Head of caudate nucleus (tissue), 42 donors: Measurements from ENCODE around the gene CHMP1A.
A peak's percentile ranks its signal among the peaks of the same experiment; 100 is the strongest.
"Not testable (repeated sequence)": the region's sequence is repeated elsewhere in the genome, so short reads cannot be mapped to it uniquely, and the experiment has no call there.

Source experiments
- DNase-seq, 42 donors: peaks; one replicate each; pipeline versions ENCODE4 v3.0.0 to v3.0.0-alpha.2; 2020 to 2021; ENCODE audit warnings: mixed read lengths in 7 of 42
- intact Hi-C: fragments of 100-400 bp; cut with DNase I; formaldehyde crosslinking; loops from one replicate; pipeline ENCODE4 v1.15.0; 2022

Gene CHMP1A

GRCh38 chr16:89637379-89637778 is 20.1 kb downstream of the CHMP1A start:
- intact Hi-C loops, result no loop called here

GRCh38 chr16:89636663-89637062 is 20.8 kb downstream of the CHMP1A start:
- intact Hi-C loops, result no loop called here

More at GRCh38 chr16:89637379-89637778, 20.1 kb downstream of the CHMP1A start:
- DNase-seq, result no peak

GRCh38 chr16:89634463-89635385 is 22.8 kb downstream of the CHMP1A start:
- DNase-seq, intact Hi-C loops: not testable (repeated sequence)

More at GRCh38 chr16:89636663-89637062, 20.8 kb downstream of the CHMP1A start:
- no peak for DNase-seq

- no peak for DNase-seq
- intact Hi-C loops, result no loop called here
Observed at GRCh38 chr16:89633064-89633631, 24.4 kb downstream of the CHMP1A start.

- no peak for DNase-seq
- intact Hi-C loops, result no loop called here
Observed at GRCh38 chr16:89629827-89630610, 27.5 kb downstream of the CHMP1A start.

GRCh38 chr16:89624777-89625761 is 32.4 kb downstream of the CHMP1A start:
- no peak for DNase-seq
- intact Hi-C loops, result no loop called here

GRCh38 chr16:89623511-89624261 is 33.8 kb downstream of the CHMP1A start:
- DNase-seq, result no peak
- intact Hi-C loops, result no loop called here

GRCh38 chr16:89621698-89622409 is 35.7 kb downstream of the CHMP1A start:
- intact Hi-C loops, result no loop called here
- DNase-seq, result peak in 1 of 42 donors; percentile 23

- intact Hi-C loops, result no loop called here
Observed at GRCh38 chr16:89621136-89621697, 36.3 kb downstream of the CHMP1A start.

GRCh38 chr16:89620406-89620841 is 37.1 kb downstream of the CHMP1A start:
- intact Hi-C loops, result no loop called here
- DNase-seq, result no peak

More at GRCh38 chr16:89621136-89621697, 36.3 kb downstream of the CHMP1A start:
- DNase-seq, result no peak

GRCh38 chr16:89619840-89620239 is 37.7 kb downstream of the CHMP1A start:
- no peak for DNase-seq
- intact Hi-C loops, result no loop called here

GRCh38 chr16:89618109-89618998 is 39.2 kb downstream of the CHMP1A start:
- intact Hi-C loops, result no loop called here
- no peak for DNase-seq

GRCh38 chr16:89617036-89617435 is 40.5 kb downstream of the CHMP1A start:
- intact Hi-C loops, result no loop called here
- no peak for DNase-seq

- DNase-seq, result no peak
- intact Hi-C loops, result no loop called here
Observed at GRCh38 chr16:89616623-89617022, 40.9 kb downstream of the CHMP1A start.

- intact Hi-C loops, result no loop called here
- peak in 11 of 42 donors; percentile 16 to 59 (median 38) for DNase-seq
Observed at GRCh38 chr16:89615596-89616090, 41.9 kb downstream of the CHMP1A start.

- intact Hi-C loops, result no loop called here
- no peak for DNase-seq
Observed at GRCh38 chr16:89615176-89615575, 42.3 kb downstream of the CHMP1A start.
